Tongue (tissue), 2 donors: ENCODE data around the gene ATXN2. TPM values are rescaled to one million over a fixed set of nuclear protein-coding genes. Genes with fewer than 3 reads are reported as not detected.
A peak's percentile ranks its signal among the peaks of the same experiment; 100 is the strongest.
"Not testable (repeated sequence)": the region's sequence is repeated elsewhere in the genome, so short reads cannot be mapped to it uniquely, and the experiment has no call there.

Experiments used
- DNase-seq: peaks from one replicate; pipeline ENCODE4 v3.0.0-alpha.2; 2015
- total RNA-seq: library from RNA; depleted of rRNA; stranded (reverse); fragments of >200 nt; gene quantifications from one replicate; pipeline ENCODE4 v1.2.3, GENCODE V29; 2014

The ATXN2 gene
- total RNA-seq, 1 donor from 2014 or later: 51.4 TPM

DNA sequence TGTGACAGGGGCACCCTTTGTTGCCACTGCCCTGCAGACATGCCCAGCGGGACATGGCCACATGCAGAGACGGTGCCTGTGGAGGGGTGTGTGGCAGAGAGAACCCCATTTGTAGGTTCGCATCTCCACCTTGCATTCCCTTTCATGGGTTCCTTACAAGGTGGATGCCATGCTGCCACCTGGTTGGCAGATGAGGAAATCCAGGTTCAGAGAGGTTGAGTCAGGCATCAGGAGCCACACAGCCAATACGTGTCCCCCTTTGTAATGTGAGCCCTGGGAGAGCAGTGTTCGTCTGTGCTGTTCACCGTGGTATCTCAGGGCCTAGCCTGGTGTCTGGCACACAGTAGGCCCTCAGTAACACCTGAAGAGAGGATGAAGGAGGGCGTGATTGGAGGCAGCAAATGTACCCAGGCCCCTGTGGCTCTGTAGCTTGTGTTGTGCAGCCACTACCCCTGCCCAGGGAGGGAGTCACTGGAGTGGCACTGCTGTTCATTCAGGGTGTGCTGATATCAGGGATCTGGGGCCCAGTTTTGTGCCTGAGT, 184.3 kb downstream of the ATXN2 start:
- DNase-seq: no peak

GRCh38 chr12:111413442-111414086, 185.6 kb downstream of the ATXN2 start:
- peak; percentile 48 for DNase-seq

GRCh38 chr12:111412830-111413441, 186.2 kb downstream of the ATXN2 start:
- DNase-seq: no peak

DNA sequence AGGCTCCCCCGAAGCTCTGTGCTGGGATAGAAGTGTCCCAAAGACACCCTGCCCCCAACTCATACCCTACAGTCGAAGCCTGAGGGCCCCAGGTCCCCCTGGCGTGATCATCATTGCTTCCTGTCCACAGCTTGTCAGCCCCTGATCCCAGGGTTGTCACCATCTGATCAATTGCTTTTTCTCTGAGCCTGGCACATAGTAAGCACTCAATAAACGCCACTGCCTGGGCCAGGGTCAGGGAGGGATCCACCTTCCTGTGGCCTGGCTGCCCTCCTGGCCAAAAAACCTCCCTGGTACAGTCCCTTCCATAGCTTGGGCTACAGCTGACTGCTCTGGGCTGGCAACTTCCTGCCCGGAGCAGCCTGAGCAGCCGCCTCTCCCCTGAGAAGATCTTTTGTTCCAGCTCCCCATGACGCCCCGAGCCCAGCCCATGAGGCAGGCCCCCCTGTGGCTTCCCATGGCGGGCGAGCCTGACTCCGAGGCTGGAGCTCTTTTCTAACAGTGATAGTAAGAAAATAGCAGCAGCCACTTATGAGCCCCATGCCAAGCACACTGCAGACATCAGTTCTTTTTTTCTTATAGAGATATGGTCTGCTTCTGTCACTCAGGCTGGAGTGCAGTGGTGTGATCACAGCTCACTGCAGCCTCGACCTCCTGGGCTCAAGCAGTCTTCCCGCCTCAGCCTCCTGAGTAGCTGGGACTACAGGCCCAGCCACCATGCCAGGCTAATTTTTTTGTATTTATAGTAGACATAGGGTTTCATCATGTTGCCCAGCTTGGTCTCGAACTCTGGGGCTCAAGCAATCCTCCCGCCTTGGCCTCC, 186.9 kb downstream of the ATXN2 start:
- DNase-seq: no peak

GRCh38 chr12:111411185-111411764, 187.8 kb downstream of the ATXN2 start:
- DNase-seq: no peak

GRCh38 chr12:111410431-111411184, 188.5 kb downstream of the ATXN2 start:
- no peak for DNase-seq

- DNase-seq: no peak
Observed at GRCh38 chr12:111409780-111410430, 189.2 kb downstream of the ATXN2 start.

GRCh38 chr12:111409403-111409779, 189.7 kb downstream of the ATXN2 start:
- DNase-seq: no peak

DNA sequence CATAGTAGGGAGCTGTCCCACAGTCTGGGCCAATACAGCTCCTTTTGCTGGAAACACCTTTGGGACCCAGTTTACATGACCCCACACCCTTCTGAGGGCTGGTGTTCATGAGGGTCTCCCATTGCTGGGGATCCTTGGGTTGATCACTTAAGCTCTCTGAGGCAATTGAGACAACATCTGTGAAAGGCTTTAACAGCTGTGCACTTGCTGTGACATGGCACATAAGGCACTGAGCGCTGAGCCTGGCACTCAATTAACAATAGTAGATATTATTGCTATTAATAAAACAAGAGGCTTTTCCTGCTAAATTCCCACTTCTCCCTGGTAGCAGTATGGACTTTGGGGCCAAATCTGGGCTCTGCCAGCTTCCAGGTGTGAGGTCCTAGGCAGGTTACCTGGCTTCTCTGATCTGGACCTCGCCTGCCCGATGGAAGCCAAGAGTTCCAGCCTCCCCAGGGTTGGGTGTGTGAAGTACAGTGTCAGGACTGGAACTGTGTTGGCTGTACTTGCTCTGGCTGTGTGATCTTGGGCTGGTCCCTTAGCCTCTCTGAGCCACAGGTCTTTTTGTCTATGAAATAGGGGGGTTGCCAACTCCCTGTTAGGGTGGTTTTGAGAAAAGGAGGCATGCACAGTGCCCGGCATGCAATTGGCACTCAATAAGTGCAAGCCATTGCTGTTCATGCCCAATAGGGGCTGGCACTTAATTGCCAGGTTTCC, 190.3 kb downstream of the ATXN2 start:
- DNase-seq: no peak

DNA sequence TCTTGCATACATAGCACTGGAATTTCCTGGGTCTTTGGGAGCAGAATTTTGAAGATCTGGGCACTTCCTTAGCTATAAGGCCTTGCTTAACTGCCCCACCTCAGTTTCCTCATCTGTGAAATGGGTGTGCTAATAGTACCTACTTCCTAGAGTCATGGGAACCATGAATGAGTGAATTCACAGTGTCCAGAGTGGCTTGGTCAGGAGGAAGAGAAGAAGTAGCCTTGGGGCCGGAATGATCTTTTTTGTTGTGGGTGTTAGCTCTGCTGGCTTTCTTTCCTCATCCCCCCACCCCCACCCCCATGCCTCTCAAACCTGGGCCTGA, 191.0 kb downstream of the ATXN2 start:
- no peak for DNase-seq

DNA sequence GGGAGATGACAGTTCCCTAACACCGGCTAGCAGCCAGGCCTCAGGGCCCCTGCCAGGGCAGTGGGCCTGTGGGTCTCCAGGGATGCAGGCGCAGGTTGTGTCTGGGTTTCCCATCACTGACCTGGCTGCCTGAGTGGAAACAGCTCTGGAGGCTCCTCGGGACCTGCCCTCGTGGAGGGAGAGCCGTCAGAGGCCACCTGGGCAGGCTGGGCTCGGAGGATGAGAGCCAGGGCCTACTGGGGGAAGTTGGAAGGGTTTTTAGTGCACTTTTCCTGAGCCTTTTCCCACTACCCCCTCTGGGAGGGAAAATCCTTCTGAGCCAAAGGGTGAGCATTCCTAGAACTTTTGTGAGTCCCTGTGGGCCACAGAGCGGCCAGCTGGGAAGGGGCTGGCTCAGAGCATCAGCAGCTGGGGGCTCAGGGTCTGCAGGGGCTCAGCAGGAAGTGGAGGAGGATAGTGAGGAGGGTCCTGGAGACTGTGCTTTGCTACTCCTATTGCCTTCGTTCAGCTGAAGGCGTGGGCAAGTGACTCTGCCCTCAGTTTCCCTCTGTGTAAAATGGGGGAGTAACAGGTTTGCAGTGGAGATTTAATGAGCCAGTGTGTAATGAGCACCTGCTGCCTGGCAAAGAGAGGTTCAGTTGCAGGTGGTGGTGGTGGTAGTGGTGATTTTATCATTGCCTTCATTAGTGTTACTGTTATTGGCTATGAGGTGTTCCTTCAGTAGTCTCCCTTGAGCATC, 191.6 kb downstream of the ATXN2 start:
- DNase-seq: no peak

DNA sequence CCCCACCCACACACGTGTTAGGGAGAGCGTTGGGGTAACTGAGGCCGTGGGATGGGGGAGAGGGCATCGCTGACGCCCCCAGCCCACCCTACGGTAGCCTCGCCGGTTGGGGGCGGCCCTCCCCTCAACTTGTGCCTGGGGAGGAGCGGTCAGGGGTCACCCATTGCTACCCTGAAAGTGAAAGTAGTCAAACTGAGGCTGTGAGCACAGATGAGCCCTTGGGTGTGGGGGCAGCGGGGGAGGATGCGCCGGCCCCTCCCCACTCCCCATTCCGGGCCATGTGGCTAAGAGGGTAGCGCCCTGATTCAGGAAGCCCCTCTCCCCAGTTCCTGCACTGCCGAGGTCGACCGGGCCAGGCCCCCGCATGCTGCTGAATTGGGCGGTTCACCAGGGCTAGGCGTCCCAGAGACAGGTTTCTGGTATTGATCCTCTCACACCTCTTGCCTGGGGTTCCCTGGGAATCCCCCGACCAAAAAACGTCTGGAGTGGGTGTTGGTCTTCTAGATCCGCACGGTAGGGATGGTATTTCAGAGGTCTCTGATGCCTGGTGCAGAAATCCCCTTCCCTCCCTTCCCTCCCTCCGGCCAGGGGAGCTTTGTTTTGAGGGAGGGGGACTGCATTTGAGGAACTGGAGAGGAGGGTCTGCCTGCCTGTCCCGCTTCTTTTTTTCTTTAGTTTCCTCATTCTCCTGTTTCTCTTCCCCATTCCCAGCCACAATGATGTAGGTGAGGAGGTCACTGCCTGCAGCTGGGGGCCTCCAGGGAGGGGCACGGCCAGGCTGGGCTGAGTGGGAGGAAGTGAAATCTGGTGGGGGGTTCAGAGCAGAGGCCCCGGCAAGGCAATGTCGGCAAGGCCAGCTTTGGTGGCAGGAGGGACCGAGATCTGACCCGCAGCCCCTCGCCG, 192.4 kb downstream of the ATXN2 start:
- DNase-seq: no peak

GRCh38 chr12:111405859-111406473, 193.1 kb downstream of the ATXN2 start, which contains the start of gene SH2B3:
Gene SH2B3 (plus strand): TSS chr12:111405923. CDS start chr12:111418146, 12,223 bp downstream.
- DNase-seq: no peak

GRCh38 chr12:111405149-111405858, 193.8 kb downstream of the ATXN2 start:
- peak; percentile 91 for DNase-seq

GRCh38 chr12:111404362-111405148, 194.6 kb downstream of the ATXN2 start:
- DNase-seq: no peak

- DNase-seq: not testable (repeated sequence)
Observed at GRCh38 chr12:111402490-111402824, 196.7 kb downstream of the ATXN2 start.
